Measurements from ENCODE around the gene SLC7A8.

SLC7A8 gene

DNA sequence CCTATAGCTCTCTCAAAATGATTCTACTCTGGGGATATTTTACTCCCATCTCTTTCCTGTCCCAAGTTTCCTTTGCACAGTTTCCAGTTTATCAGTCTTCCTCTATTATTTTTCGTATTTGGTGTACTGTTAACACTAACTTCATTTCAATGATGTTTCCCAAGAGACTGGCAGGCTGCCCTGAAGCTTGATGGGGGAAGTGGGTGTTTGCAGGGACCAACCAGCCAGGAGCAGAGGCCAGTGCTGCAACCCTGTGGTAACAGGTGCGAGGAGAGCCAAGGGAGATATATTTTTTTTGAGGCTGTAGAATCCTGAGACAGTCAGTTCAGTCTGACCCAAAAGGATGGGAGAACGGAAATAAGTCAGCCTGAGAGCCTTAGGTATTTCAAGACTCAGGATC is 52.6 kb downstream of the SLC7A8 start:
- no peak for DNase-seq (ENCODE audit: low read depth in 2 of 2)

DNA sequence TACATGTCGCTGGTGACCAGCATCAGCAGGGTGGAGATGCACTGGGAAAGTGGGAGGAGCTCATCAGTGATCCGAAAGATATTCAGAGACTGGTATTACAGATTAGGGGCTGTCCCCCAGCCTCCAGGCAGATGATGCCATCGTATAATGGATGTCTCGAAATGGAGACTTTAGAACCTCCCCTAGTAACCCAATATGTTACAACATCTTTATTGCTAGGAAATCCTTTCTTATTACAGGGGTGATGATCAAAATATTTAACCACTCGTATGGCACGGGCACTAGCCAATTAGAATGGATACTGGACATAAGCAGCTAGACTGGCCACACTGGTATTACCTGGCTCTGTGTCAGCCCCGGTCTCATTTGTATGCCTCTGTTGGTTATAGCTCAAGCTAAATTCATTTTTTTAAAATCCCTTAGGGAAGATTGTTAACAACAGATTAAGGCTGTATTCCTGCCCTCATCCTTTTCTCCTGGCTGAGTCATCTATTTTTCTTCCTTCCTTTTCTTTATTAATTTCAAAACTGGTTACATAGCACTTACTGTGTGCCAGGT is 53.6 kb downstream of the SLC7A8 start:
- DNase-seq (ENCODE audit: low read depth in 2 of 2) = no peak

DNA sequence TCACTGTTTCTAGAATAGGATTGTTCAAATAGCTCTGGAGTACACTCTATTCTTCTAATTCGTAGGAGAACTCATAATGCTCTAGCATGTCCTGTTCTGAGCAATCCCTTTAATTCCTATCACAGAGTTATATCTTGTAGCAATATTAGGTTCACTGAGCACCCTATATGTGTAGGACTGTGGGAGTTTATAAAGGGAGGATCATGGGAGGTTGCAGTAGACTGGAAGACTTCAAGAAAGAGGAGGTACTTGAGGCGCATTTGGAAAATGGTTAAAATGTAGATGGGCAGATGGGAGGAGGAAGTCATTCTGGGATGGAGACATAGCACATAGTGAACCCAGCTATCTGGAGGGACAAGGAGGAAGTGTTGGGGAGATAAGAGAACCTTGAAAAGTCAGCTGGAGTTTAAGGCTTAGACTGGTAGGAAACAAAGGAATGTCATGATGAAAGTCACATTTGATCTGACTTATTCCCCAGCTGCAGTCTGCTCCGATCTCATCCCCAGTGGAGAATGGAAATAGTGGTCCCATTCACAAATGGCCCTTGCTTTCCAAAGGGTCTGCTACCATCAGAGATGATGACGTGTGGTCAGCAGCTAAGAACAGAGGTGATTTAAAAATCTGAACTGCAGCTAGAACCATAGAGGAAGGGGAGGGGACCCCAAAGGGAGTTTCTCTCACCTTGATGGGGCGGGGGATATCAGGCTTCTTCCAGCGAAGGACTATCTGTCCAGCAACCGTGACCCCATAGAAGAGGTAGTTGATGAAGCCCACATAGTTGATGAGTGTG is 54.3 kb downstream of the SLC7A8 start:
- no peak for DNase-seq (ENCODE audit: low read depth in 2 of 2)

DNA sequence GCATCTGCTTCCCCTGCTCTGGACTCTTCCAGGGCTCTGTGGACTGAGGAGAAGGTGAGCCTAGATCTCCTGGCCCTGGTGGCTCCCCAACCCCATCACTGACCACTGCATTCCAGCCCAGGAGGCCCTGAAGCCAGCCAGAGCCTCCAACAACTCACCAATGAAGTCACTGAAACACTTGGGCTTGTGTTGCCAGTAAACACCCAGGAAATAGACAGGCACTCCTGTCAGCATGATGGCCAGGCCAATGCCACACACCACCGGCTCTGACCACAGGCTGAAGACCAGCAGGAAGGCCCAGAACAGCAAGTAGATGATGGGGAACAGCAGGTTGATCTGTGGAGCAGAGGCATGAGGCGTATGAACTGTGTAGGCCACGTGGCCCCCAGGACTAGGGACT is 55.6 kb downstream of the SLC7A8 start:
- no peak for DNase-seq (ENCODE audit: low read depth in 2 of 2)

DNA sequence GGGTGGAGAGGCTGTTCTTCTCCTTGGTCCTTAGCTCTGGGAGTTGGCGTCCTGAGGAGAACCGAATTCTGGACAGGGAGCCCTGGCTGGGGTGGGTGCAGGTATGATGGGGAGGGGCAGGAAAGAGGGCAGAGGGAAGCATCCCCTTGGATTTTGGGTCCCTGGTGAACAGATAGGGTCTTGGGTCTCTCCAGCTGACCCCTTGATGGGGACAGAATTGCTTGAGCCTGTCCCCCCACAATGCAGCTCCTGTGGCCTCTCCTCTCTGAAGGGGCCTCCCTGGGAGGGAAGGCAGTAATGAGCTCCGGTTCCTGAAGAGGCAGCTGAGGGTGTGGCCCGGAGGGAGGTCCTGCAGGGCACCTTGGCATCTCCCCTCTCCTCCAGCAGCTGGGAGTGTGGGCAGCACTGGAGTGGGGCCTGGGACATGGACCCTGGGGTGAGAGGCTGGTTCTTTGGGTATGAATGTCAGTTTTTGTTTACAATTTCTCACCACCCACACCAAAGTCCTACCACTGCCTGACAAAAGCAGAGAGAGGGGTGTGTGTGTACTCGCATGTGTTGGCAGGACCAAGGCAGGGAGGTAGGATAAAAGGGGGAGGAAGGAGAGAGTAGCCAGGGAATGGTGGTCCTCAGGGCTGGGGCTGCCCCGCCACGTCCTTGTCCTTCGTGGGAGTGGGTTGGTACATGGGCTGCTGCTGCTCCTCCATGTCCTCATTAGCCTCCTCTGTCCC is 56.7 kb downstream of the SLC7A8 start:
- no peak for DNase-seq (ENCODE audit: low read depth in 2 of 2)

DNA sequence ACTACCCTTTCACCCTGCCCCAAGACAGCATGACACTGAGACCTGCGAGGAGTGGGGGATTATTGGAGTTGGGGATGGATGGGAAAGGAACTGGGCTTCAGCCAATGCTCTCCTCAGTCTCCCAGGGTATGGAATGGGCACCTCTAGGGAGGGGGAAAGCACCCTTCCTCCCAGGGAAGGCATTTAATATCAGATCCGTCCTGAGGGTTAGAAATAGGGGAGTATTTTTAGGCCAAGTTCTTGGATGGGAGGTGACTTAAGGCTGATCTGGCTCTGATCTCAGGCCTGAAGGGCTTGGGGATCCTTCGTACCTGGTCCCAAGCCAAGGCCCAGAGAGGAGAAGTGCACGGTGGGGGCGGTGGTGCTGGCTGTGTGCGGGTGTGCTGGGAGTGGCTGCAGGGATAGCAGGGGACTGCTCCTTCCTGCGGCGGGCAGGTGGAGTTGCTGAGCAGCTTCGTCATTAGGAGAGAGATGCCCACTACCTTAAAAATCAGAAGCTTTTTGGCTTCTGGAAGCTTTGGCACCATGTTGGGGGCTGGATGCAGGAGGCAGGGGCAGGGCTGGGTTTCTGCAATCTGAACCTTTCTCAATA is 57.4 kb downstream of the SLC7A8 start:
- DNase-seq (ENCODE audit: low read depth in 2 of 2) = no peak

DNA sequence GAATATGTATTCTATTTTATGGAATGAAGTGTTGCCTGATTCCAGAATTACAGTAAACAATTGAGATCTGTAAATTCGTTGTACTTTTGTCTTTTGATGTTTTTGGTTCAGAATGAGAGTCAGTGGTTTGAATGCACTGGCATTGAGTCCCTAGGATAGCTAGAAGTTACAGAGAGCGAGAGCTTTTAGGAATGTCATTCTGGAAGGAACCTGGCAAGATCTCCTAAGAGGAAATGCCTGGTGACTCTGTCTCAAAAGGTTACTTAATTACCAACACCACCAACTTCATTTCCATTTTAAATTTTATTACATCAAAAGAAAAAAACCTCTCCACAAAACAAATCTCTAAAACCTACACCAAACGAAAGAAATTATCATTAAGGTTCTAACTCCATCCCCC is 58.4 kb downstream of the SLC7A8 start:
- DNase-seq (ENCODE audit: low read depth in 2 of 2) = no peak

DNA sequence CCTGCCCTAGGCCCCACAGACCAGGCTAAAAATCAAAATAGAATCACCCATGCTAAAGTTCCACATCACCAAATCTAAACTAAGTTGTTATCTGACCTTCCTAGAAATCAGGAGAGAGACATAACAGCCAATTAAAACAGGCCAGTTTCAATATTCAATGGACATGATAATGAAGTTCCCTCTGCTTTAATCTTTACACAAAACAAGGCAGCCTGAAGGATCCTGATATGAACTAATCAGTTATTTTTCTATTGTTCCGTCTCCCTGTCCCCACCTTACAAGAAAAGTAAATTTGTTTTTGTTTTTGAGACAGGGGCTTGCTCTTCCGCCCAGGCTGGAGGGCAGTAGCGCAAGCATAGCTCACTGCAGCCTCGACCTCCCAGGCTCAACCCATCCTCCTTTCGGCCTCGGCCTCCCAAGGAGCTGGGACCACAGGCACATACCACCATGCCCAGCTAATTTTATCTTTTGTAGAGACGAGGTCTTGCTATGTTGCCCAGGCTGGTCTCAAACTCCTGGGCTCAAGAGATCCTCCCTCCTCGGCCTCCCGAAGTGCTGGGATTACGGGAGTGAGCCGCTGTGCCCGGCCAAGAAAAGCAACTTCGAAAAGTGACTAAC is 59.0 kb downstream of the SLC7A8 start:
- DNase-seq (ENCODE audit: low read depth in 2 of 2) = no peak

DNA sequence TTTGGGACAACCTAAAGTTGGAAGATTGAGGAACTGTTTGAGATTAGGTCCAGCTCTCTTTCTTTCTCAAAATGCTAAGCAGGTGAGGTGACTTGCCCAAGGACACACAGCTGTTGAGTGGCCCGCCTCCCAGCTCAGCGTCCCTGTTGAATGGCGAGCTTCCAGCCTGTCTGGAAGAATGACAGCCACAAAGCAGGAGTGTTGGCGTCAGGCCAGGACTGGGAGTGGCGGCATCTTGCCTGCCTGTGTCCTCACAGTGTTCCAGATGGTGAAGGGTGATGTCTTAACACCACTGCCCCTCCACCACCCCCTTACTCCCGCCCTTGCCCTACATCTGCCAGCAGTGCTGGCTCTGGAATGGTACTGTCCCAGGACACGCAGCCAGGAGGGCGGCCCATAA is 60.0 kb downstream of the SLC7A8 start:
- DNase-seq (ENCODE audit: low read depth in 2 of 2) = no peak

DNA sequence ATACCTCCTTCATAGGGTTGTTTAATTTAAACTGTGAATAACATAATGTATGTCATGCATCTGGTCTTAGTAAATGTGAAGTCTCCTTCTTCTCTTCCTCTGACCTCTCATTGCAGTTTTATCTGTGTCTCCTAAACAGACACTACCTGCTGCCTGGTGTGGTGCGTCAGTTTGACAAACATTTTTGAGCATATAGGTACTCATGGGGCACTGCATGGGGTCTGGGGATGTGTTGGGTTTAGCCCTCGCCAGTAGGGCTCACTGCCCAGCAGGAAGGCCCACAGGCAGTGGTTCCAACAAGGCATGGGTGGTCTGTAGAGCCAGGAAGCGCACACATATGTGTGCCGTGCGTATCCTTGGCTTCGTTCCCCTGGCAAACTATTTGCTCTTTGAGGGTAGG is 61.4 kb downstream of the SLC7A8 start:
- no peak for DNase-seq (ENCODE audit: low read depth in 2 of 2)

DNA sequence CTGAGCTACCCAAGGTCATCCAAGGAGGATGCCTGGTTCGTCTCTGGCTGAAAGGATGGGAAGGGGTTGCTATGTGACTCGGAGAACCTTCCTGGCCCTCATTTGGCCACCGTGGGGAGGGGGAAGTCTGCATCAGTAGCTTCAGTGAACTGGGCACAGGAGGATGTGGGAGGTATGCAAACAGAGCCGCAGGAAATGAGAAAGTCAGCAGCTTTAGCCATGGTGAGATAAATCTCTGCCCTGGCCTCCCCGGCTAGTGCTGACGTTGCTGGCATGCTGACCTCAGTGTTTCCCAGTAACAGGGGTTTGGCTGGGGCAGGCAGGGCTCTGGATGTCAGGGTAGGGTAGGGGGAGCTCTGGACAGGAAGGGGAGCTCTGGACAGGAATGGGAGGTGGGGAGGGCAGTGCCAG is 62.1 kb downstream of the SLC7A8 start:
- DNase-seq (ENCODE audit: low read depth in 2 of 2) = no peak

DNA sequence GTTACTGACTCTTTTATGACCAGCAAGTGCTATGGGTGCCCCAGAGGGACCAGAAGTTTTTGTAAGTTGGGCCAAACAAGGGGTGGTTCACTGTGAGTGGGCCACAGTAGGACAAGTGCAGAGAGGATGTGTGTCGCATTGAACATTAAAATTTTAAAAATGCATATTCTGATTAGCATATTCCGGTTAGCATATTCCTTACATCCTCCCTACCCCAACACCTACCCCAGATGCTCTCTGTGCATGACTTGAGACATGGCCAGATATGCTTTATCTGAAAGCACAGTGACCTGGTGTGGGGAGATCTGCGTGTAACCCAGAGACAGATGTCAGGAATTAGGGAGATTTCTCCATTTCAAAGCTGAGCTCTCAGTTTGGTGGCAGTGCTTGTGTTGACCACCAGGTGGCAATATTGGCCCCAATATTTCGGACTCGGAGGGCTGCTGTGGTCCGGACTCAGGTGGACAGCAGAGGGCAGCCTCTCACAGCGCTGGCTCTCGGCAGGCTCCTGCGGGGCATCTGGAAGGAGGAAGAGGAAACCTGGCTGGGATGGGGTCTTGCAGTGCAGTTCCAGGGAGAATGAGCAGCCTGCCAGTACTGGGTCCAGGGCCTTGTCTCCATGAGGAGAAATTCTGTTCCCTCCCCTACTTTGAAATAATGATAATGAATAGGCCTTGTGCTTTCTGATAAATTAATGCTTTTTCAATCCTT is 62.8 kb downstream of the SLC7A8 start:
- peak; percentile 62 to 76 for DNase-seq (ENCODE audit: low read depth in 2 of 2)

DNA sequence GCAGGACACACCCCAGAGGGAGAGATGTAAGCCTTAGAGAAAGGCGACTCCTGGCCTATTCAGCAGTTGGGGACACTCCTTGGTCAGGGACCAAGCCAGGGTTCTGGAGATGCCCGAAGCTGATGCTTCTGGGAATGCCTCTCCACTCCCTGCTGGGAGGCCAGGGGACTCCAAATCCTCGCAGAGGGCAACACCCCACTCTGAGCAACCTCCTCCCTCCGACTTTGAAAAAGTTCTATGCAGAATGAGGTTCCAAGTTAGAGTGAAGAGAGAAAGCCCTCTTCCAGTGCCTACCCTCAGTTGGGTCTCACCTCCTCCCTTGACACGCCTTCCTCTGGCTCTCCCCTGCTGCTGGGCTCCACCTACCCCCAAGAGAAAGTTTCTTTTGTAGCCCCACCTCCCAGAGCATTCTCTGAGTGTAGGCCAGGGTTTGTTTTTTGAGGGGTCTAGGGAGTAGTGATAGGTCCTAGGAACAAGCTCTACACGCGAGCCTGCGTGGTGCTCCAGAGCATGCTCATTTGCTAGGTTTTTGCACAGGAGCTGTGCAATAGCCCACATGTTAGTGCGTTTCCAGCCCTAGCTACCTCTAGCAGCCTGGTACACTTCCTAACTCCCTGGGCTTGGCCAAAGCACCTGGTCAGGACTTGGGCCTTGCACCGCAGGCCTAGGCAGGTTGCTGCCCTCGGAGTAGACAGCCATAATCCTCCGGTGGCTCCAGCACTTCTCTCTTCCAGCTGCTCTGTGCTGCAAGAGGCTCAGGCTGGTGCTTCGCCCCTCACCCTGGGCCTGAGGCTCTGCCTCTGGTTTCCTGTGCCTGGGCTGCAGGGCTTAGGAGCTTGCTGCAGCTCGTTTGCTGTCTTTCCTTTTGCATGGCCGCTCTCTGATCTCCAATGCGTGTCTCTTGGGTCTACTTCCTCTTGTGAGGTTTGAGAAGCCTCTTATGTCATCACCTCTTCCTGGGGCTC is 63.8 kb downstream of the SLC7A8 start:
- DNase-seq (ENCODE audit: low read depth in 2 of 2) = no peak

DNA sequence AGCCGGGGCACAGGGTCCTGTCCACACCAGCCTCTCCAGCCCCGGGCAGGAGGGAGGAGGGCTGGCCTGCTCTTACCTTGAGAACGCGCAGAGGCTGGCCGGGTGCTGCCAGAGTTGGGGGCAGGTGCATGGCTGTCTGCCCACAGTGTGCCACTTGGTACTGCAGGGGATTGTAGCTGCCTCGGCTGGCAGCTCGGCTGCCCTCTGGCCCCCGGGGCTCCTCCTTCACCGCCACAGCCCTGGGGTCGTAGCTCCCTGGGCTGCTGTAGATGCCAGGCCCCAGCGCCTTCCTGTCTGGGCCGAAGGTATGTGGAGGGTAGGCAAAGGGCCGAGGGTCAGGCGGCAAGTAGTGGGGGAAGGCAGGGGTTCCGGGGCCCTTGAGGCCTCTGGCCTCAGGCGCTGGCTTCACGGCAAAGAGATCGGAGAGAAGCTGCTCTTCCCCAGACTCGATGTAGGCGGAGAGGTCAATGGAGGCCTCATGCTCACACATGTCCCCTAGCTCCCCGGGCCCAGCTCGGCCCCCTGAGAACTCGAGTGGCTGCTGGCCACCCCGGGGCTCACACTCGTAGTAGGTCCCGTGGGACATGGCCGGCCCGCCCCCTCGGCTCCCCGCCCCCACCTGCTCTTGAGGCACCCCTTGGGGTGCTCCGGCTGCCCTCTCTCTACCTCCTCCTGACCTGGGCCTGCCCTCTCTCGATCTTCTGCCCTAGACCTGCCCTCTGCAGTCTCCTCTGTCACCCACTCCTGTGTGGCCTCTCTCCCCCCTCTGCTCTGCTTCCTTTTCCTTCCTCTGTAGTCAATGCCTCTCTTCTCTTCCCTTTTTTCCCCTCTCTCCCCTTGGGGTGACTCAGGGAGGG is 64.7 kb downstream of the SLC7A8 start, which contains the start of gene CEBPE:
Gene CEBPE (minus strand): TSS at position 750 of the 857 bp plus-strand sequence. CDS start 164 bp downstream, at position 586.
- no peak for DNase-seq (ENCODE audit: low read depth in 2 of 2)

DNA sequence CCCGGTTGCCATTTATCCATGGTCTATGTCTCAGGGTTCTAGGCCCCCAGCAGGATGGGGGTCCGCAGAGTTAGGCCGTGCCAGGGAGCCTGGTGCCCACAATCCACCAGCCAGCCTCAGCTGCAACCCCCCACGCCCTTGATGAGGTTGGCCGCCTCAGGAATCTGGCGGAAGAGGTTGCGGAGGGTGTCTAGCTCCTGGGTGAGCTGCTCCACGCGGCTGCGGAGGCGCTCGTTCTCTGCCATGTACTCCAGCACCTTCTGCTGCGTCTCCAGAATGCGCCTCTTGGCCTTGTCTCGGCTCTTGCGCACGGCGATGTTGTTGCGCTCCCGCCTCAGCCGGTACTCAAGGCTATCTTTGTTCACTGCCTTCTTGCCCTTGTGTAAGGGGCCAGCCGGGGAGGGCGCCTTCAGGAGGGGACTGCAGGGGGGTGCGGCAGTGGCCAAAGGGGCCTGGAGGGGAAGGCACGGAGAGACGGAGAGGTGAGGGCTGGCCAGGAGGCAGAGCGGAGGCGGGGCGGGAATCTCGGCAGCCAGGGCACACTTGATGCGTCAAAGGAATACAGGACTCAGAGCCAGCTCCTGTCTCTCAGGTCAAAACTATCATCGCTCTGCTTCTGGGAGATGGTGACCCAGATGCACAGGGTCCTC is 66.0 kb downstream of the SLC7A8 start:
- no peak for DNase-seq (ENCODE audit: low read depth in 2 of 2)

DNA sequence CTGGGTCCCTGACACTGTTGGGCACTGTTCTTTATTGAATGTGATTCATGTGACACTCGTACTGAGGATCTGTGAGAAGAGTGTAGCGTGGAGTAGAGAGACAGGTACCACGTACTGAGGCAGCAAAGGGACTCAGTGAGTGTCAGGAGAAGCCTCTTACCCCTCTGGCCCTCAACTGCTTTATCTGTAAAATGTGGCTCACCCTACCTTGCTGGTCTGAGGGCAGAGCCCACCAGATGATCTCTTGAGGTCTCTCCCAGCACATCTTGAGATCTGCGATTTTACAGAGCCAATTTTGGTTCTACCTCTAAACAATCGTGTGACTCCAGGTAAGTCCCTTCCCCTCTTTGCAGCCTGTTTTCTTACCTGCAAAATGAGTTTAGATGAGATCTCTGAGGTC is 67.5 kb downstream of the SLC7A8 start:
- DNase-seq (ENCODE audit: low read depth in 2 of 2) = no peak

DNA sequence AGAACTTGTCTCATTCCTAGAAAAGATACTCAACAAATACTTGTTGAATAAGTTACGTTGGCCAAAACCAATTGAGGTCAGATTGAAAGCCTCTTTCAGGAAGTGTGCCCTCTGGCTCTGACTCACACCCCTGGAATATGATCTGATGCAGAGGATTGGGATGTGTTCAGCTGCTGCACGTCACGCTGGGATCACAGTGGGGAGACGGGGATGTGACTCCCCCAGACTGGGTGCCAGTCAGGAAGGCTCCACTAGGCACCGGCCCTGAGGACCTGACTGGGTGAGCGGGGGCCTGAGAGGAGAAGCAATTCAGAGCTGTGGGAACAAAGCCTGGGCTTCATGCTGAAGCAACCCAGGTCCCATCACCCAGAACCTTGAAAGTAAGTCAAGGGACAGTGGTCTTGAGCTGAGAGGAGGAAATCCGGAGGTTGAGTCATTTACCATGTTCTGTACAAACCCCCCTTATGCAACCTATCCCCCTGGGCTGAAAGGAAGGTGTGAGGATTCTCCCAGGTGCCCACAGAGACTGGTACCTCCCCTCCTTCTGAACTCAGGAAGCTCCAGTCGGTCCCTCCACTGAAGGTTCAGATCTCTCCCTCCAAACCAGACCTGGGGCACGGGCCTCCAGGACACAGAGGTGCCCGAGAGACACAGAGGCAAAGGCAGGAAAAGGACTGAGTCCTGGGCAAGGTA is 68.3 kb downstream of the SLC7A8 start:
- DNase-seq (ENCODE audit: low read depth in 2 of 2) = no peak

DNA sequence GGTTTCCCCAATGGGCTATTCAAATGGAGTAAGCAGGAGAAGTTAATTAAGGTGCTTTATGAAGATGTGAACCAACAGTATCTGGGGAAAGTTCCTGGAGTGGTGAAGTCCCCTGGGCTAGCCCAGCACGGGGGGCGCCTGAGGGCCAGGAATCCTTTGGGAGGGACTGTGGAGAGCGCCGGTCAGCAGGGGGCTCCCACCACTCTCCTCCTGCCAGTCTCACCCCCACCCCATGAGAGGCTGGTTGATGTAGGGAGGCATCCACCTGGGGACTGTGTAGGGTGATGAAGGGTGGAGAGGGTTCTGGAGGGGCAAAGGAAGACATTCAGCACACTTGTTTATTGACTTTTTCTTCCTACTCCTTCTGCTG is 68.8 kb downstream of the SLC7A8 start:
- DNase-seq (ENCODE audit: low read depth in 2 of 2) = no peak
